RCC 7860 (cell line): Measurements from ENCODE around the gene CCL4.
"Not testable (repeated sequence)": the region's sequence is repeated elsewhere in the genome, so short reads cannot be mapped to it uniquely, and the experiment has no call there.

Source experiments
- DNase-seq: peaks from one replicate; pipeline ENCODE4 v3.0.0-alpha.2; 2015; ENCODE audit warnings: low spot score
- FAIRE-seq: peaks from 2 replicates; lab custom pipeline; 2012; peaks lifted over from hg19 to GRCh38; lab: Jason Lieb, UNC

Gene CCL4

DNA sequence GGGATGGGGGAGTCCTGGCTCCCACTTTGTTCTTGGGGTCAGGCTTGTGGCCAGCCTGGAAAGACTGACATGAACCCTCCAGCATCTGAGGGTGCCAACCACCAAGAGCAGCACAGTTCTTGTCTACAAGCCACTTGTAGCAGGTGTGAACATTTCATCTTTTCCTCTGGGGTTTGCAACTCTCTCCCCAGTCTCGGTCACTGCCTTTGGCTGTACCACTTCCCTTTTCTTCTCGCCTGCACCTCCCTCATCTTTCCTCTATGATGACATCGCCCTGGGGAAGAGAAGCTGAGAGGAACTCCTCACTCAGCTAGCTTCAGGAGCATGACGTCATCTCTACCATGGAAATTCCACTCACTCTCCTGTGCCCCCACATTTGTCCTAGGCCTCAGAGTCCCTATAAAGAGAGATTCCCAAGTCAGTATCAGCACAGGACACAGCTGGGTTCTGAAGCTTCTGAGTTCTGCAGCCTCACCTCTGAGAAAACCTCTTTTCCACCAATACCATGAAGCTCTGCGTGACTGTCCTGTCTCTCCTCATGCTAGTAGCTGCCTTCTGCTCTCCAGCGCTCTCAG is at the start of gene CCL4:
TSS of gene CCL4 (plus strand) at position 427 of the 575 bp plus-strand sequence. CDS start at position 506, 79 bp downstream.
- FAIRE-seq, DNase-seq: not testable (repeated sequence)

GRCh38 chr17:36055171-36055570 is 48.5 kb upstream of the CCL4 start:
- no peak for FAIRE-seq
- no peak for DNase-seq

DNA sequence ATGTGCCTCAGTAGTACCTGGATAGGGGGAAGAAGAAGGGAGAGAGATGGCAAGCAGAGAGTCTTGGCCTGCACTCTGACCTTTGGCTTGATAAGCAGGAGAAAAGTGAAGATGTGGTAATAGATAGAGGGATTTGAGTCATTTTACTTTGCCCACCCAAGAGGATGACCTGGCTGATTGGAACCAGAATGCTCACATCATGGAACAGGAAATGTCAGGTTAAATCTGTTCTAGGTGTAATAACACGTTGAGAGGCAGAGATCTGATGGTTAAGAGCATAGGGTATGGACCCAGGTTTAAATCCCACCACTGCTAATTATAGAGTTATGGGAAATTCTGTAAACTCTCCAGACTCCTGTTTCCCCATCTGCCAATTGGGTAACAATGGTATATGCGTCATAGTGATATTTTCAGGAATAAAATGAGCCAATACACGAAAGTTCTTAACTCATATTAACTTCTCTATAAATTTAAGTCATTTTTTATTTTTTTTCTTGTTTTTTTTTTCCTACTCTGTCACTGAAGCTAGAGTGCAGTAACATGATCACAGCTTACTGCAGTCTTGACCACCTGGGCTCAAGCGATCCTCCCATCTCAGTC is 47.6 kb upstream of the CCL4 start:
- FAIRE-seq (no peak), DNase-seq (no peak)

- FAIRE-seq (no peak), DNase-seq (no peak)
Measured at GRCh38 chr17:36057911-36058310, 45.7 kb upstream of the CCL4 start.

DNA sequence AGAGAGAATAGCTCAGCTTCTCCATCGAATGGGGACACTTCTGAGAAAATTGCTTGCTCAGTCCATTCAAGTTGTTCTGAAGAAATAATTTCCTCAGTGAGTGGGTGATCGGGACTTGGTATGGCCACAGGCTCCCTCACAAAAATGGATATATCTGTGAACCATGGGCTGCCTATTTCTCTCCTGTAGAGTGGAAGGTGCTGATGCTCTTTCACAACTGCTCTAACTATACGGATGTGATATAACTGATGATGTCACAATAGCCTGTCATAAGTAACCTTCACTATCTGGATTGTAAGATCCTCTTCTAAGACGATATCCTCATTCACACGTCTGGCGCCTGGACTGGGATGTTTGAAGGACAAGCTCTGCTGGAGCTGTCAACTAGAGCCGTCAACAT is 44.2 kb upstream of the CCL4 start:
- FAIRE-seq (no peak), DNase-seq (no peak)

- no peak for FAIRE-seq
Measured at GRCh38 chr17:36060816-36061215, 42.8 kb upstream of the CCL4 start.

DNA sequence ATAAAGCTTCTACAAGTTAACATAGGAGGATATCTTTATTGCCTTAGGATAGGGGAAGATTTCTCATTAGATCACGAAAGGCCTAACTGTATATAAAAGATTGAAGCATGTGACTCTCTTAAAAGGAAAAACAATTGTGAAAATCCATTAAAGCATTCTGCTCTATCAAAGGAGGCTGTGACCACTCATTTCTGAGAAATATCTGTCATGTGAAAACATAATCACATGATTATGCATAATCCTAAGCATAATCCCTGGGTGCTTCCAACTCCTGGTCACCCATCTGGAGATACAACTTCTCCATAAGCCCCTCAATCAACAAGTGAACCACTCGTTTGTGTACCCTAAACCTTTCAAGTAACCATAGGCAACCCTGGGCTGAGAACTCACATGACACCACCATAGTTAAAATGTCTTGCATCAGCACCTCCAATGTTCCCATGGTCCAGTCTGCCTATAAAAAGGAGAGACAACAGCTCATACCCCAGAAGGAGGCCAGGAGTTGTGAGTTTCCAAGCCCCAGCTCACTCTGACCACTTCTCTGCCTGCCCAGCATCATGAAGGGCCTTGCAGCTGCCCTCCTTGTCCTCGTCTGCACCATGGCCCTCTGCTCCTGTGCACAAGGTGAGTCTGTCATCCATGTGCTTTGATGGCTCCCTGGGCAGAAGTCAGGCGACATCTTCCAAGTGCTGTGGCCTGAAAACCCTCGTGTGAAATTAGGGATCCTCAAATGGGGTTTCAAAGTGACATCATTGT is 39.7 kb upstream of the CCL4 start, which contains the start of gene CCL18:
TSS of gene CCL18 (plus strand) at position 487 of the 756 bp plus-strand sequence. CDS start at position 558, 71 bp downstream.
- no peak for FAIRE-seq
- DNase-seq, result no peak

More at GRCh38 chr17:36060816-36061215, 42.8 kb upstream of the CCL4 start:
- no peak for DNase-seq

DNA sequence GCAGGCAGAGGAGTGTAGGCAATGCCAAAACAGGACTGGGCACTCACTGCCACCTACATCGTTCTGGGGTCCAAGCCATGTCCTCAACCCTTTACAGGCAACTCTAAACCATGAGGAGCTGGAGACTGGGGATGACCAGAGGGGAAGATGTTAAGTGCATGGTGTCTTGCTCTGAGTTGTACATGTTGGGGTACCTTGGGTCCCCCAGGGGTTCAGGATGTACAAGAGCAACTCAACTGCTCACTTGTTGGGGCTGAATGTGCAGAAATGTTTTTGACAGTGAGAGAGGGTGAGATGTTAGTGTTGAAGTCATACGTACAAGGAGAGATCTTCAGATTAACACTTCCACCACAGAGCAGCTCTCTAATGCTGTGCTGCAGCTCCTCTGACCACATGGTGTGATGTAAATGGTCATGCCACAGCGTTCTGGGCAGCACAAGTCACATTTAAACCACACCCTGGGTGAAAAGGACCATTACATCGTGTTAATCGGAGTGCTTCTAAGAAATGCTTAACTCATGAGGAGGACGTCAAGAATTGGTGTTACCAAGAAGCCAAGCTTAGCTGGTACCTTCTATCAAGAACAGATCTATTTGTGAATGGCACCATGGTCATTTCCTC is 37.2 kb upstream of the CCL4 start:
- DNase-seq (no peak), FAIRE-seq (no peak)

GRCh38 chr17:36068524-36068923 is 35.1 kb upstream of the CCL4 start:
- no peak for FAIRE-seq

GRCh38 chr17:36069136-36069535 is 34.5 kb upstream of the CCL4 start:
- FAIRE-seq (no peak), DNase-seq (no peak)

More at GRCh38 chr17:36068524-36068923, 35.1 kb upstream of the CCL4 start:
- no peak for DNase-seq

DNA sequence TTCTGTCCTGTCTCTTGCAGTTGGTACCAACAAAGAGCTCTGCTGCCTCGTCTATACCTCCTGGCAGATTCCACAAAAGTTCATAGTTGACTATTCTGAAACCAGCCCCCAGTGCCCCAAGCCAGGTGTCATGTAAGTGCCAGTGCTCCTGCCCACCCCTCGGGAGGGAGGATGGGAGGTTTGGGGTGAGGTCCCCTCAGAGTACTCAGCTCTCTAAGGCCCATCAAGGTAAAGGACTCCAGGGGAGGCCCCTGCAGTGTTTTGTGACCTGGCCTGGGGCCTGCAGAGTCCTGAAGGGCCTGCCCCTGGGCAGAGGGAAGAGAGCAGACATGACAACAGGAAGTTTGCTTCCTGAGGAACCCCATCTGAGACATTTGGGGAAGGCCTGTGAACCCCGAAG is 33.2 kb upstream of the CCL4 start:
- DNase-seq (no peak), FAIRE-seq (no peak)

DNA sequence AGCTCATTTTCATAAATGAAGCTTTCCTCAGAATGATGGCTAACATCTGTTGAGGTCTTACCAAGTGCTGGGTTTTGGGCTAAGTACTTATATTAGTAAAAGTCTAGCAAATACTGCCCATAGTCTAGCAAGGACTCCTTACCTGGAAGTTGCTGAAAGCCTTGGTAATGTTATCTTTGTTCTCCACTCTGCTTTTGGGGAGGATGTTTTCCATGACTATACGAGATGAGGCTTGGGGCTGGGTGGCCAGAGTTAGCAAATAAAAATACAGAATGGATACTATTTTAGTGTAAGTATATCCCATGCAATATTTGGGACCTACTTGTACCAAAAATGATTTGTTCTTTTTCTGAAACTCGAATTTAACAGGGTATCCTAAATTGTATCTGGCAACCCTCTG is 31.9 kb upstream of the CCL4 start:
- DNase-seq (no peak), FAIRE-seq (no peak)

DNA sequence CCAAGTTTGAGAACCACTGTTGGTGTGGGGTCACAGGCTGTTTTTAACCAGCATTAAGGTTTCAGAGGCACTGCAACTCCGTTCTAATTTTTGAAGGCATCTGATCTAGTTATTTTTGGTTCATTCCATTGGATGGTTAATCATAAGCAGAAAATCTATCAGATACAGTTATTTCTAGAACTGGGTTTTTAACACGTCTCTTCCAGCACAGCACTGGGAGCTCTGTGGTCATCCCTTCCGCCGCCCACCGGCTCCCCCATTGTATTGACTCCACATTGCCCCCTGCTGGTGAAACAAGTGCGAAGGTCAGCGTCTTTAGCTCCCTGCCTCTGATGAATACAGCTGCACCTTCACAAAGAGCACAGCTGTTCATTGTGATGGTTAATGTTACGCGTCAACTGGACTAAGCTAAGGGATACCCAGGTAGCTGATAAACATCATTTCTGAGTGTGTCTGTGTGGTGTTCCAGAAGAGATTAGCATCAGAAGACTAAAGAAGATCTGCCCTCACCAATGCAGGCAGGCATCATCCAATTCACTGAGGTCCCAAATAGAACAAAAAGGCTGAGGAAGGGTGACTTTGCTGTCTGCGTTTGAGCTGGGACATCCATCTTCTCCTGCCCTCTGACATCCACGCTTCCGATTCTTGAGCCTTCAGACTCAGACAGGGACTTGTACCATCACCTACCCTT is 31.1 kb upstream of the CCL4 start:
- DNase-seq, result no peak
- no peak for FAIRE-seq

GRCh38 chr17:36074365-36074764 is 29.3 kb upstream of the CCL4 start:
- DNase-seq (no peak), FAIRE-seq (no peak)

- FAIRE-seq, result not testable (repeated sequence)
Measured at GRCh38 chr17:36081681-36082471, 21.8 kb upstream of the CCL4 start.

GRCh38 chr17:36082482-36083120 is 21.0 kb upstream of the CCL4 start:
- not testable (repeated sequence) for DNase-seq, FAIRE-seq

More at GRCh38 chr17:36081681-36082471, 21.8 kb upstream of the CCL4 start:
- not testable (repeated sequence) for DNase-seq

DNA sequence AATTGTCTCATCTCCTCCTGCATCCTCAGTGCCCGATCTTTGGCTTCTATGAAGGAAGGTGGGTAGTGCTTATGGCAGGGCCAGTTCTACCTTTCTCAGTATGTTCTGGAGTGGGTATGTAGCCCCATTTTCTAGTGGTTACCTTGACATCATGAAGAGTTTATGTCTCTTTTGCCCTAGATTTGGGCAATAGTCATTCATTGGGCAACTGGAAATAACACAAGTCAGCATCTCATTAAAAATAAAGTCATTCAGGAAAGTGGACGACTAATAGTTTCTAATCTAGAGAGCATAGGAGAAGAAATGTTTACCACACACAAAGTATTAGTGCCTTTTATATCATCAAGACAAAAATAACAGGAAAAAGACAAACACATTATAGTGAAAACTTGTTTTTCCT is 19.9 kb upstream of the CCL4 start:
- DNase-seq, FAIRE-seq: not testable (repeated sequence)

- no peak for DNase-seq
- no peak for FAIRE-seq
Measured at GRCh38 chr17:36085765-36086164, 17.9 kb upstream of the CCL4 start.

GRCh38 chr17:36086791-36087190 is 16.8 kb upstream of the CCL4 start:
- DNase-seq, result no peak
- FAIRE-seq, result no peak
